HG03571 (cell line): ENCODE measurements around the gene AGPAT2.

ENCODE experiments used
- ATAC-seq: cut with Tn5 transposase; IDR thresholded peaks from one replicate; pipeline ENCODE4 v1.9.1; 2021; ENCODE audit not compliant: unreplicated experiment

The AGPAT2 gene

GRCh38 chr9:136686794-136687711 is at the start of gene AGPAT2:
AGPAT2 (minus strand) TSS chr9:136687457; CDS start chr9:136687357, 100 bp downstream.
- peak; percentile 47 for ATAC-seq

DNA sequence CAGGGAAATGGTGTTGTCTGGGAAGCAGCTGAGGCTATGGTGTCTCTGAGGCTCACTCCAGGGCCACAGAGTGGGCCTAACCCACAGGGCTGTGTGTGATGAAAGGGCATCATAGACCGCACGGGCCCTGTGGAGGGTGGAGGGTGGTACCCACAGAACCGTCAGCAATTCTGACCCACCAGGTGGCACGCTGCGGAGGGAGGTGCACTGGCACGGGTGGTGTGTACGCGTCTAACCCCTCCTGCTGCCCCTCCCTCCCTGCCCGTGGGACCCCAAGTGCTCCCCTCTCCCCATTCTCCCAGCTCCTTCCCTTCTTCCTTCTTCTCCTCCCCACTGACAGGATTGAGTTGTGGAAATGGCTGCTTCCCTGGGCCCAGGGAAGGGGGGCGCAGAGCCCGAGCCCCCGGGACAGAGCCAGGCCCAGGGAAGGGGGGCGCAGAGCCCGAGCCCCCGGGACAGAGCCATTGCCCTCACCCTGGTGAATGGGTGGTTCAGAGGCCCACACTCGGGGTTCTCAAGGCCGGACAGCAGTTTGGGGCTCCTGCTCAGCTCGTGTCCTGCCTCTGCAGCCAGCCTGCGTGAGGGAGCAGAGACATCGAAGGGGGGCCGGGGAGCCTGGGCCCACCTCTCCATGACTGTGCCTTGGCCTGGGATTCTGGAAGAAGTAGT is 48.7 kb upstream of the AGPAT2 start:
- no peak for ATAC-seq

DNA sequence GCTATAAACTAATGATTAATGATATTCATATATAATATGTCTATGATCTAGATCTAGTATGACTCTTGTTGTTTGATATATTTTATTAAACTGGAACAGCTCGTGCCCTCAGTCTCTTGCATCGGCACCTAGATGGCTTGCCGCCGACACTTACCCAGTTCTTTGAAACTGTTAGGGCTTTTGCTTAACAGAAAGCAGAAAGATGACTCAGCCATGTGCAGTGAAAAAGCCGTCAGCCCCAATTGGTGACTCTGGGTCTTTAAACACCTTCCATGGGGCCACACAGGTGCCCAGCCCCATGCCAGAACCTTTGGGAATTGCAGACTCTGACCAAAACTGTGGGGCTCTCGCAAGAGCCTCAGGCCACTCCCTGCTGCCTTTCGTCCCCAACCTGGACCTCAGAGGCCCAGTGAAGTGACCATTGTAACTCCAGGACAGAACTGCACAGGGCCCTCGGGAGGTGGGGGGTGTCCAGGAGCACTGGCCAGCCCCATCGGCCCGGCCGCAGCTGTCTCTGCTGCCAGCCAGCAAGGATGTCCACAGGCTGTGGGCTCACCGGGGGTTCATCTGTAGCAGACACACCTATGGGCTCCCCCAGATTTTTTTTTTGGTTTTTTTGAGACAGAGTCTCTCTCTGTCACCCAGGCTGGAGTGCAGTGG is 47.7 kb upstream of the AGPAT2 start:
- ATAC-seq: no peak

GRCh38 chr9:136733611-136734010 is 46.4 kb upstream of the AGPAT2 start:
- ATAC-seq: no peak

- ATAC-seq: no peak
These were observed 45.4 kb upstream of the AGPAT2 start for GRCh38 chr9:136732444-136733178.

DNA sequence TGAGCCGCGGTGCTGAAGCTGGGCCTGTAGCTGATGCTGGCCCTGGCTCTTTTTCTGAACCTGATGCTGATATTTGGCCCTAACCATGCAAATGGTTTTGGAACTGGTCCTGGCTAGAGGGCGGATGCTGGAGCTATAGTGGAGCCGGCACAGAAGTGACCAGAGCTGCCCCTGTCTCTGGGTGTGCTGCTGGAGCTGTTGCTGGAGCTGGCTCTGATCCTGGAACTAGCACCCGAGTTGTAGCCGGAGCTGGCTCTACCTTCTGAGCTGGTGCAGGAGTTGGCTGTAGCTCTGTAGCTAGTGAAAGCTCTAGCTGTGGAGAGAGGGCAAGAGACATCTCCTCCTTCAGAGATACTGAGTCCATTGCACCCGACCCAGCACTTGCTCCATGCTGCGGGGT is 42.7 kb upstream of the AGPAT2 start:
- ATAC-seq: no peak

DNA sequence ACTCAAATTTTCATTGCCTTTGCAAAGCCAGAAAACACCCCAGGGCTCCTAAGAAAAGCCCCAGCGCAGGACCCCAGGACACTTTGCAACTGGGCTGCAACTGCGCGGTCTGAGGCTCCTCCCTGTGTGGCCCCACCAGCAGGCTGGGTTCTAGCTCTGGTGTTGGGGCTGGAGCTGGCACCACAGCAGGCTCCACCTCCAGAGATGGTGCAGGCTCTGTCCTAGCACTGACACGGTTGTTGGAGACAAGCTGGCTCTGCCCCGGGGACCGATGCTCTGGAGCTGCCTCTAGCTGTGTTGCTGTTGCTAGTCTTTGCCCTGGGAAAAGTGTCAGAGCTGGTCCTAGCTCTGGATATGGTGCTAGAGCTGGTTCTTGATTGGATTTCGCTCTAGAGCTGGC is 41.9 kb upstream of the AGPAT2 start:
- ATAC-seq: no peak

DNA sequence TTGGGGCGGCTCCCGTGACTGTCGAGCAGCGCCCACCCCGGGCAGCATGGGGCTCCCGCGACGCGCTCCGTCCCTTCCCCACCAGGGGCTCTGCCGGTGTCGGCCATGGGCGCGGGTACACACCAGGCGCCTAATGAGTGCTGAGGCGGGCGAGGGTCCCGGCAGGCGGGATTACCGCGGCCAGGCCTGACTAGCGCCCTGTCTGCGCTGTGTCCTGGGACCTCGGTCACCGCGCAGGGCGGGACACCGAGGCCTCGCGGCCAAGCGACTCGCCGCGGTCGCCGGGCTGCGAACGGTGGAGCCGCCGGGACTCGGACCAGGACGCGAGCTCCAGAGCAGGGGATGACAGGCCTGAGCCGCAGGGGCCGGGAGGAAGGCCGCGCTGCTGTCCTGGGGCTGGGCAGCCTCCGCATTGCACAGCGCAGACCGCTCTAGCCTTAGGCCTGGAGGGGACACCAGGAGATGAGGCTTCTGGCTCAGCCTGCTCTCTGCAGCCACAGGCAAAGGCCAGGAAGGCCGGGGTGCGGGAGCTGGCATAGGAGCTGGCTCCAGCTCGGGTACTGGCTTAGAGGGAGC is 41.4 kb upstream of the AGPAT2 start:
- no peak for ATAC-seq

DNA sequence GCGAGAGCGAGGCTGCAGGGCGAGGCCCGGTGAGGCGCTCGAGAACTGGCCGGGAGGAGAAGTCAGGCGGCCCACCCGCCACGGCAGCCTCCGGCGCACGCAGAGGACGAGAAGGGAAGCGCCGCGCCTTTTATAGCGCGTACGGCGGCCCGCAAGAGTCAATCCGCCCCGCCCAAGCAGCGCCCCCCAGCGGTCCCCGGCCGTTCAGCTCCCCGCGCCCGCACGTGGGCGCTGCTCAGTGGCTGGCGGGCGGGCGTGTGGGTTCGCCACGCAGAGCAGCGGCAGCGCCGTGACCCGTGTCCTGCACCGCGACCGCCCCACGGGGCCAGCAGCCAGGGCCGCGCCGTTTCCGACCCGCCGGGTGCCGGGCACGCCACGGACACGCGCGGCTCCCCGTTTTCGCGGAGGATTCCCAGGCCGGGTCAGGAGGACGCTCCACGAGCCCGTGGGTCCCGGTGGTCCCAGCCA is 40.9 kb upstream of the AGPAT2 start:
- ATAC-seq: peak; percentile 64

- ATAC-seq: no peak
These were observed 39.5 kb upstream of the AGPAT2 start for GRCh38 chr9:136726631-136727191.

DNA sequence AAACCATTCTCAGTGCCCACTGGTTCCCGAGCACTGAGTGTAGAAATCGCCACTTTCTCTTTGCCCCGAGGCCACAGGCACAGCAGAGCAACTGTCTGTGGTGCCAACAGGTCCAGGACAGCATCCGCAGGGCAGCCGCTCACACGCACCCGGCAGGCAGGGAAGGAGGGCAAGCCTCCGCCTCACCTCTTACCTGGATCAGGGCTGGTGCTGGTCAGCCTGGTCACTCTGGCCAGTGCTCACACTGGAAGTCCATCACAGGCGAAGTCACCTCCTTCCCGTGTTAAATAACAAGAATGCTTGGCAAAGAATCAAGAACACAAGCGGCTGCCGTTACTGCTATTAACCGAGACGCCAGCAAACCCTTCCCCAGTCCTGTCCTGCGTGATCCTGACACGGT is 38.9 kb upstream of the AGPAT2 start:
- no peak for ATAC-seq

GRCh38 chr9:136725612-136726011 is 38.4 kb upstream of the AGPAT2 start:
- ATAC-seq: no peak

- no peak for ATAC-seq
These were observed 37.5 kb upstream of the AGPAT2 start for GRCh38 chr9:136724772-136725171.

GRCh38 chr9:136723989-136724388 is 36.7 kb upstream of the AGPAT2 start:
- ATAC-seq: no peak

DNA sequence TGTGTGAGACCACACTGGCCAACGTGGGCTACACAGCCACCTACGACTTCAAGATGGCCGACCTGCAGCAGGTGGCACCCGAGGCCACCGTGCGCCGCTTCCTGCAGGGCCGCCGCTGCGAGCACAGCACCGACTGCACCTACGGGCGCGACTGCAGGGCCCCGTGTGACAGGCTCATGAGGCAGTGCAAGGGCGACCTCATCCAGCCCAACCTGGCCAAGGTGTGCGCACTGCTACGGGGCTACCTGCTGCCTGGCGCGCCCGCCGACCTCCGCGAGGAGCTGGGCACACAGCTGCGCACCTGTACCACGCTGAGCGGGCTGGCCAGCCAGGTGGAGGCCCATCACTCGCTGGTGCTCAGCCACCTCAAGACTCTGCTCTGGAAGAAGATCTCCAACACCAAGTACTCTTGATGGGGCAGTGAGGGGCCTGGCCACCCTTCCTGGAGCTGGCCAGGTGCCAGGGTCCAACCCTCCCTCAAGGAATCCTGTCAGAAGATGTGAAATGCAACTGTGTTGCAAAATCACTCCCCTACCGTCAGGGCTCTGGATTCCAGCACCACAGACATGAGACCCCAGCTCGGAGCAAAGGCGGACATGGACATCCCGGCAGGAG is 36.2 kb upstream of the AGPAT2 start:
- no peak for ATAC-seq

DNA sequence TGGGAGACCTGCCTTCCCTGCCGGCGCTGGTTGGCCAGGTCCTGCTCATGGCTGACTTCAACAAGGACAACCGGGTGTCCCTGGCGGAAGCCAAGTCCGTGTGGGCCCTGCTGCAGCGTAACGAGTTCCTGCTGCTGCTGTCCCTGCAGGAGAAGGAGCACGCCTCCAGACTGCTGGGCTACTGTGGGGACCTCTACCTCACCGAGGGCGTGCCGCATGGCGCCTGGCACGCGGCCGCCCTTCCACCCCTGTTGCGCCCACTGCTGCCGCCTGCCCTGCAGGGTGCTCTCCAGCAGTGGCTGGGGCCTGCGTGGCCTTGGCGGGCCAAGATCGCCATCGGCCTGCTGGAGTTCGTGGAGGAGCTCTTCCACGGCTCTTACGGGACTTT is 35.7 kb upstream of the AGPAT2 start:
- ATAC-seq: no peak

DNA sequence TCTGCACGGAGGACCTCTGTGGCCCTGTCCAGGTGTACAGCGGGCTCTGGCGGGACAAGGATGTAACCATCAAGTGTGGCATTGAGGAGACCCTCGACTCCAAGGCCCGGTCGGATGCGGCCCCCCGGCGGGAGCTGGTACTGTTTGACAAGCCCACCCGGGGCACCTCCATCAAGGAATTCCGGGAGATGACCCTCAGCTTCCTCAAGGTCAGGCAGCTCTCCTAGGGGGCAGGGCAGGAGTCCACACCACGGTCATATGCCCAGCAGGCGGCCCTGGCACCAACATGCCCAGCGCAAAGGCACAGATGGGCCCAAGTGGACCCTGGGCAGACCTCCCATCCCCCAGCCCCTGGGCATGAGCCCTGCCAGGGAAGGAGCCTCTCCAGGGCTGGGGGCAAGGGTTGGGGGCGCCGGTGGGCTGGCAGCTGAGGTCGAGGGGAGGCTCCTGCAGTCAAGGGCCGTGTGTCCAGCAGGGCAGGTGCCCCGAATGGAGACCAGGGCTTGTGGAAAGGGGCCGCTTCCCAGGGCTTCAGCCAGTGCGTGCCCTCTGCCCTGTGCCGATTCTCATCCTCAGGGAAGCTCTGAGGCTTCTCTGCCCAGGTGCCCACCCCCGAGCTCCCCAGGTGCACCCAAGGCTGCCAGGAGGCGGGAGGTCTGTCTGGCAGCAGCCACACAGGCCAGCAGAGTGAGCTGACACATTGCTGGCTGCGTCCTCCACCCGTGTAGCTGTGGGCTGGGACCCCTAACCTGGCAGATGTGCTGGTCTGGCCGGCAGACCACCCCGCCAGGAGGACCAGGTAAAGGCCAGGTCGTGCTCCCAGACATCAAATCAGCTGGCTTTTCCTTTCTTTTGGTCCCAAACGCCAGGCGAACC is 35.1 kb upstream of the AGPAT2 start:
- ATAC-seq: no peak

DNA sequence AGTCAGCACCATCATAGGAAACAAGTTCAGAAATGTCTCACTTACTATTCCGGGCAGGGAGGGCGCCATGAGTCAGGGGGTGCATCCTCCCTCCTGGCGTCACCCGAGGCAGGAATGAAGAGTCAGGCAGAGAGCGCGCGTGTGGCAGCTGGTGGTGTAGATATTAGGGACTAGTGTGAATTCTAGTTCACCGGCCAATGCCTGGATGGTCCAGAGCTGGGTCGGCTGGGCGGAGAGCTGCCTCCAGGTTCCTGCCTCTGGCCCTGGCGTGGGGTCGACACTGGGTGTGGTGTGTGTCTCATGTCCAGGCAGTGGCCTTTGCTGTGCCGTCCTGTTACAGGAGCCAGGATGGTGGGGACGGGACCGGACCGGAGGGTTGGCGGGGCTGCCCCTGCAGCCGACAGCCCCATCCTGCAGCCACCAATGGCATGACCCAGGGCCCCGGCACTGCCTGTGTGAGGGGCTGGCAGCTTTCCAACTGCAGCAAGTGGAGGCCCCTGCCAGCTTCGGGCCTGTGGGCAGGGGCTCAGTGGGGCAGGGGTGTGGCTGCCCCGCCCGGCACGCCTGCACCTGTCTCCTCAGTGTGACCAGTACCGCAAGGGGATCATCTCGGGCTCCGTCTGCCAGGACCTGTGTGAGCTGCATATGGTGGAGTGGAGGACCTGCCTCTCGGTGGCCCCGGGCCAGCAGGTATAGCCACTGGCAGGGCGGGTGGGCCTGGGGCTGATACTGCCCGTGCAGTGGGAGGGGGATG is 34.3 kb upstream of the AGPAT2 start:
- ATAC-seq: no peak
